GM12892 (cell line): Measurements from ENCODE around the gene OR51B5.
"Not testable (repeated sequence)": the region's sequence is repeated elsewhere in the genome, so short reads cannot be mapped to it uniquely, and the experiment has no call there.

Experiments
- DNase-seq: peaks from one replicate; pipeline ENCODE4 v3.0.0; 2011; ENCODE audit not compliant: insufficient read length
- FAIRE-seq: peaks from 2 replicates; lab custom pipeline; 2011; peaks lifted over from hg19 to GRCh38; lab: Jason Lieb, UNC
- POLR2A ChIP-seq: IDR thresholded peaks from 2 replicates; pipeline ENCODE4 v1.6.1; 2011; ENCODE audit warnings: low read depth, low read length, control low read depth
- POLR2AphosphoS5 ChIP-seq: IDR thresholded peaks from 2 replicates; pipeline ENCODE4 v1.6.1; 2011; ENCODE audit warnings: low read depth, low read length, control low read depth
- TAF1 ChIP-seq: IDR thresholded peaks from 2 replicates; pipeline ENCODE4 v1.6.1; 2011; ENCODE audit warnings: low read depth, mild to moderate bottlenecking, control low read depth, low read length, borderline replicate concordance

OR51B5 gene

GRCh38 chr11:5363679-5364078 lies 20.4 kb upstream of the OR51B5 start:
- FAIRE-seq (no peak), DNase-seq (no peak)
- TF ChIP-seq POLR2A (no peak), POLR2AphosphoS5 (no peak), TAF1 (no peak)

DNA sequence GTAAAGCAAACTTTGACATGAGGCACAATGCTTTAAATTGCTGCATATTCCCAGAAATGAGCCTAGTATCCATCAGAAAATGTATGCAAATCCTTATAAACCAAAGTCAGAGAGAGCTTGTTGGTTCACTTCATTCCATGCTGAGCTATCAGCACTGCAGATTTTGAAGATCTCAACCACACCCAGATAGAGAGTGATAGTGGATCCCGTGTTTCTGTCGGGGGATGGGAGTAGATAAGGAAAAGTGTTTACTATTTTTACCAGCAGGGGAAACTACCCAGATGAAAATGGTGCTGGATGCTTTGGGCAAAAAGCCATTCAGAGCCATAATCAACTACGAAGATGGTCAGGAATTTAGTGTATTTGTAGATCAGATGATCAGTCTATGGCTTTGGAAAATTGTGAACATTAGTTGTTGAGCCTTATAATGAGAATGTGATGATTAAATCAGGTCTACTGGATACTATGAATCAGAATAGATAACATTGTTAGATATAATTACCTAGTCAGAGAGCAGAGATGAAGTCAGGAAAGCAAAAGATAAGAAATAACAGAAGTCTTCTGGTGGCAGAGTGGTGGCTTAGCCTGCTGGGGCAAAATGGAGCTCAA lies 18.8 kb upstream of the OR51B5 start:
- no peak for DNase-seq
- TF ChIP-seq POLR2AphosphoS5: no peak
- no peak for TF ChIP-seq TAF1
- no peak for TF ChIP-seq POLR2A
- no peak for FAIRE-seq

GRCh38 chr11:5356031-5356430 lies 12.7 kb upstream of the OR51B5 start:
- FAIRE-seq, DNase-seq: not testable (repeated sequence)

- TF ChIP-seq POLR2AphosphoS5: no peak
- no peak for TF ChIP-seq POLR2A
- no peak for TF ChIP-seq TAF1
- no peak for FAIRE-seq
- no peak for DNase-seq
Observed at GRCh38 chr11:5351208-5351607, 7.9 kb upstream of the OR51B5 start, which contains the start of gene OR51B6. OR51B6 (plus strand) TSS chr11:5351508; CDS start chr11:5351508, 0 bp downstream.

- FAIRE-seq: no peak
Observed at GRCh38 chr11:5349550-5349949, 6.2 kb upstream of the OR51B5 start.

GRCh38 chr11:5348551-5349194 lies 5.3 kb upstream of the OR51B5 start:
- TF ChIP-seq POLR2AphosphoS5 (no peak), POLR2A (no peak), TAF1 (no peak)
- DNase-seq (no peak), FAIRE-seq (no peak)

More at GRCh38 chr11:5349550-5349949, 6.2 kb upstream of the OR51B5 start:
- no peak for DNase-seq
- TF ChIP-seq TAF1 (no peak), POLR2AphosphoS5 (no peak), POLR2A (no peak)

GRCh38 chr11:5345831-5346230 lies 2.5 kb upstream of the OR51B5 start:
- FAIRE-seq (no peak), DNase-seq (no peak)
- TF ChIP-seq POLR2AphosphoS5 (no peak), POLR2A (no peak), TAF1 (no peak)

DNA sequence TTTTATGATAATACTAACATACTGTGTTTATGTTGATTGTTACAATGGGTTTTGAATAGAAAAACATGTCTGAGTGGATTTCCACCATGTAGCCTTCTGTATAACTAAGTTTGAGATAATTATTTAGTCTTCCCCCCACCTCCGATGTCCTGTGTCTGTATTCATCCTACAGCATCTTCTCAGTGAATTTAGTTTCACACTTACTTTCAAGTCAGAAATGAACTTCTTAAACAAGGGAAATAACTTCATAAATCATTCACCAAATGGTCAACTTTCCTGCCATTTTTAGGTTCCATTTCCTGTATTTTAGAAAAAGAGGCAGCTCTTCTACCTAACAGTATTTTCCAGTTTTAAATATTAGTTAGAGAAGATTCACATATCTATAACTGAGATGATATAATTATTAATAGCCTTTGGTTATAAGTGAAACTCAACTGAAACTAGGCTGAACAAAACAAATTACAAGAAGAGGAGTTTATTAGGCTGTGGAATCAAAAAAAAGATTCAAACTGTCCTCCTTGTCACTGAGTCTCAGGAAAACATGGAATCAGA lies 3.5 kb downstream of the OR51B5 start:
- TF ChIP-seq POLR2AphosphoS5: no peak
- TF ChIP-seq TAF1: no peak
- TF ChIP-seq POLR2A: no peak
- DNase-seq (no peak), FAIRE-seq (no peak)

DNA sequence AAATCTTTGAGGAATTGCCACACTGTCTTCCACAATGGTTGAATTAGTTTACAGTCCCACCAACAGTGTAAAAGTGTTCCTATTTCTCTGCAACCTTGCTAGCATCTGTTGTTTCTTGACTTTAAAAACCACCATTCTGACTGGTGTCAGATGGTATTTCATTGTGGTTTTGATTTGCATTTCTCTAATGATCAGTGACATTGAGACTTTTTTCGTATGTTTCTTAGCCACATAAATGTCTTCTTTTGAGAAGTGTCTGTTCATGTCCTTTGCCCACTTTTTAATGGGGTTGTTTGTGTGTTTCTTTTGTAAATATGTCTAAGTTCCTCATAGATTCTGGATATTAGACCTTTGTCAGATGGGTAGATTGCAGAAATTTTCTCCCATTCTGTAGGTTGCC lies 6.1 kb downstream of the OR51B5 start:
- not testable (repeated sequence) for DNase-seq, FAIRE-seq

DNA sequence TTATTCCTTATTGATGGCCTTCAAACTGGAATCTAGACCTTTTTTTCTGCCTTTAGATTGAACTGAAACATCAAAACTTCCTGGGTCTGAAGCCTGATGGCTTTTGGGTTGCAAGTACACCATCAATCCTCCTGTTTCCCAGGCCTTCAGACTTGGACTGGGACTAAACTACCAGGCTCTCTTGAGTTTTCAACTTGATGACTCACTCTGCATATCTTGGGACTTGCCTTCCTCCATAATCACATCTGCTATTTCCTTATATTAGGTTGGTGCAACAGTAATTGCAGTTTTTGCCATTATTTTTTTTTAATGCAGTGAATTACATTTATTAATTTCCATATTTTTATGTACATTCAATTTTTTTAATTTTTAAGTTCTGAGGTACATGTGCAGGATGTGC lies 7.0 kb downstream of the OR51B5 start:
- DNase-seq: no peak
- no peak for FAIRE-seq
- TF ChIP-seq POLR2A (no peak), TAF1 (no peak), POLR2AphosphoS5 (no peak)

DNA sequence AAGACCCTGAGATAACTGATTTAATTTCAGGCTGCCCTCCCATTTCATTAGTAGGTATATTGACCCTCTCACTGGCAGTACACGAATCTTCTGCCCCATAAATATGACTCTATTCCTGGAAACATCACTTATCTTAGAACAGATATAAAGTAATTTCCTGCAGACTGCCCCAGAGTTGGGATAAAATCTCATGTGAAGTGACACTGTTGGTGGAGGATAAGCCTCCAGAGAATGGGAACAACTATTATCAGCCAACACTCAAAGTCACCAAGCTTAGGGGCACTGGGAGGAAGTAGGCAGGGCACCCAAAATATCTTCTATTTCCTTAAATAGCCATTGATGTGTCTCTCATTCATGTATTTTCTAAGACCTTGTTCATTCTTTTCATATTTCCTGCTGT lies 8.2 kb downstream of the OR51B5 start:
- TF ChIP-seq TAF1: no peak
- TF ChIP-seq POLR2AphosphoS5: no peak
- TF ChIP-seq POLR2A: no peak
- FAIRE-seq (no peak), DNase-seq (no peak)

- DNase-seq: no peak
- FAIRE-seq: no peak
- TF ChIP-seq POLR2AphosphoS5: no peak
- TF ChIP-seq TAF1: no peak
- no peak for TF ChIP-seq POLR2A
Observed at GRCh38 chr11:5324197-5324596, 19.1 kb downstream of the OR51B5 start, which contains the start of gene OR51B2. OR51B2 (minus strand) TSS chr11:5324297; CDS start chr11:5324297, 0 bp downstream.
